NCI-H526 treated with DMSO at 0.1 percent for 48 hours (cell line): Measurements from ENCODE around the gene ELOVL7.
"Not testable (repeated sequence)": the region's sequence is repeated elsewhere in the genome, so short reads cannot be mapped to it uniquely, and the experiment has no call there.

Source experiments
- DNase-seq: peaks from one replicate; lab custom pipeline; 2025; lab: John Stamatoyannopoulos, UW

The ELOVL7 gene

GRCh38 chr5:60795424-60795950 lies 48.6 kb downstream of the ELOVL7 start:
- not testable (repeated sequence) for DNase-seq

GRCh38 chr5:60794691-60795090 lies 49.4 kb downstream of the ELOVL7 start:
- DNase-seq: no peak

GRCh38 chr5:60792438-60792837 lies 51.6 kb downstream of the ELOVL7 start:
- DNase-seq: no peak

- no peak for DNase-seq
Observed at GRCh38 chr5:60789551-60789950, 54.5 kb downstream of the ELOVL7 start.

GRCh38 chr5:60788863-60789513 lies 55.1 kb downstream of the ELOVL7 start:
- no peak for DNase-seq

- no peak for DNase-seq
Observed at GRCh38 chr5:60779466-60779865, 64.6 kb downstream of the ELOVL7 start.

- no peak for DNase-seq
Observed at GRCh38 chr5:60776343-60776742, 67.7 kb downstream of the ELOVL7 start.

- DNase-seq: no peak
Observed at GRCh38 chr5:60765019-60765709, 78.9 kb downstream of the ELOVL7 start.

GRCh38 chr5:60763061-60763460 lies 81.0 kb downstream of the ELOVL7 start:
- no peak for DNase-seq

GRCh38 chr5:60754495-60754894 lies 89.6 kb downstream of the ELOVL7 start:
- no peak for DNase-seq

- no peak for DNase-seq
Observed at GRCh38 chr5:60744682-60745081, 99.4 kb downstream of the ELOVL7 start.

GRCh38 chr5:60743511-60744314 lies 100.4 kb downstream of the ELOVL7 start:
- DNase-seq: no peak

GRCh38 chr5:60740322-60740721 lies 103.7 kb downstream of the ELOVL7 start:
- no peak for DNase-seq

- DNase-seq: no peak
Observed at GRCh38 chr5:60738933-60739332, 105.1 kb downstream of the ELOVL7 start.

GRCh38 chr5:60738461-60738860 lies 105.6 kb downstream of the ELOVL7 start:
- no peak for DNase-seq

- DNase-seq: not testable (repeated sequence)
Observed at GRCh38 chr5:60730858-60731257, 113.2 kb downstream of the ELOVL7 start.

GRCh38 chr5:60727033-60727679 lies 116.9 kb downstream of the ELOVL7 start:
- DNase-seq: no peak

GRCh38 chr5:60724126-60724525 lies 119.9 kb downstream of the ELOVL7 start:
- no peak for DNase-seq

- no peak for DNase-seq
Observed at GRCh38 chr5:60722416-60722815, 121.7 kb downstream of the ELOVL7 start.

- DNase-seq: no peak
Observed at GRCh38 chr5:60719329-60719728, 124.7 kb downstream of the ELOVL7 start.

- DNase-seq: no peak
Observed at GRCh38 chr5:60718166-60718892, 125.7 kb downstream of the ELOVL7 start.
